IMR-90 (cell line): ENCODE data around the gene CNIH2. TPM values are rescaled to one million over a fixed set of nuclear protein-coding genes. Genes with fewer than 3 reads are reported as not detected.

Experiments used
- ATAC-seq: fragments of 200-7000 bp; cut with Tn5 transposase; 2 replicates; pipeline ENCODE4 v1.9.1; 2020; ENCODE audit warnings: low read depth, mild to moderate bottlenecking, moderate library complexity
- BruUV-seq: library from RNA; stranded (reverse); fragments of 400-500 nt; replicated peaks from 2 replicates; lab custom pipeline; 2021; lab: Mats Ljungman, UMichigan
- CTCF ChIA-PET: fragments of 300-600 bp; formaldehyde crosslinking; extraction: SDS; loops from one replicate; lab custom pipeline; 2021; ENCODE audit warnings: antibody characterized with exemption; lab: Yijun Ruan, JAX
- POLR2A ChIA-PET: fragments of 300-600 bp; sonication (Branson Sonifier 250); formaldehyde crosslinking; loops from one replicate; lab custom pipeline; 2022; ENCODE audit warnings: antibody characterized with exemption; ENCODE audit not compliant: unreplicated experiment; lab: Charles Lee
- DNase-seq: peaks from one replicate; pipeline ENCODE4 v3.0.0; 2013
- H2AFZ ChIP-seq: replicated peaks from 2 replicates; pipeline ENCODE3; 2013; ENCODE audit warnings: low read length, mild to moderate bottlenecking; ENCODE audit not compliant: poor library complexity
- H2AK5ac ChIP-seq: 2 replicates; pipeline ENCODE4 v1.6.1; 2013; ENCODE audit warnings: low read depth, low read length, inconsistent platforms
- H2AK9ac ChIP-seq: replicated peaks from 2 replicates; pipeline ENCODE3; 2013; ENCODE audit warnings: mild to moderate bottlenecking, low read depth, low read length, moderate library complexity; ENCODE audit not compliant: poor library complexity
- H2BK120ac ChIP-seq: 2 replicates; pipeline ENCODE4 v1.6.1; 2013; ENCODE audit warnings: low read depth, low read length, inconsistent platforms
- H2BK15ac ChIP-seq: 3 replicates; pipeline ENCODE4 v1.6.1; 2013; ENCODE audit warnings: low read depth, low read length, inconsistent platforms
- H2BK20ac ChIP-seq: 2 replicates; pipeline ENCODE4 v1.6.1; 2013; ENCODE audit warnings: low read depth, mild to moderate bottlenecking, inconsistent platforms, low read length, moderate library complexity
- H2BK5ac ChIP-seq: 2 replicates; pipeline ENCODE4 v1.6.1; 2013; ENCODE audit warnings: mild to moderate bottlenecking, low read depth, low read length, inconsistent platforms; ENCODE audit not compliant: poor library complexity, severe bottlenecking
- H3K14ac ChIP-seq: replicated peaks from 2 replicates; pipeline ENCODE4 v1.6.1; 2013; ENCODE audit warnings: low read depth, low read length, inconsistent platforms
- H3K18ac ChIP-seq: 2 replicates; pipeline ENCODE4 v1.6.1; 2013; ENCODE audit warnings: low read depth, low read length, control low read depth
- H3K23ac ChIP-seq: 2 replicates; pipeline ENCODE4 v1.6.1; 2013; ENCODE audit warnings: low read depth, low read length, inconsistent platforms
- H3K27ac ChIP-seq: 2 replicates; pipeline ENCODE4 v1.5.1; 2013; ENCODE audit warnings: mild to moderate bottlenecking, control low read depth, low read length; ENCODE audit not compliant: insufficient read depth
- H3K27me3 ChIP-seq: 2 replicates; pipeline ENCODE4 v1.6.1; 2013; ENCODE audit warnings: low read length; ENCODE audit not compliant: control insufficient read depth, insufficient read depth
- H3K36me3 ChIP-seq: 2 replicates; pipeline ENCODE4 v1.6.1; 2013; ENCODE audit warnings: low read length, mixed read lengths; ENCODE audit not compliant: control insufficient read depth, insufficient read depth
- H3K4ac ChIP-seq: 2 replicates; pipeline ENCODE4 v1.6.1; 2013; ENCODE audit warnings: low read depth, low read length, inconsistent platforms
- H3K4me1 ChIP-seq: 2 replicates; pipeline ENCODE4 v1.6.1; 2013; ENCODE audit warnings: low read length, mixed read lengths; ENCODE audit not compliant: control insufficient read depth, insufficient read depth
- H3K4me2 ChIP-seq: 2 replicates; pipeline ENCODE4 v1.6.1; 2013; ENCODE audit warnings: low read depth, mild to moderate bottlenecking, control low read depth, low read length, moderate library complexity
- H3K4me3 ChIP-seq: 2 replicates; pipeline ENCODE4 v1.5.1; 2013; ENCODE audit warnings: low read depth, mild to moderate bottlenecking, control low read depth, low read length, moderate library complexity; ENCODE audit not compliant: insufficient read depth
- H3K56ac ChIP-seq: 2 replicates; pipeline ENCODE4 v1.6.1; 2013; ENCODE audit warnings: low read length, inconsistent platforms; ENCODE audit not compliant: insufficient read depth; ENCODE audit errors: extremely low read depth
- H3K79me1 ChIP-seq, 2 experiments: 2 replicates each; pipeline ENCODE4 v1.6.1; 2013; ENCODE audit warnings: low read length in 2 of 2, inconsistent platforms in 1 of 2, low read depth in 1 of 2
- H3K9ac ChIP-seq: 2 replicates; pipeline ENCODE4 v1.6.1; 2013; ENCODE audit warnings: low read depth, low read length, control low read depth
- H3K9me1 ChIP-seq: 2 replicates; pipeline ENCODE4 v1.6.1; 2013; ENCODE audit warnings: low read length, inconsistent platforms; ENCODE audit not compliant: insufficient read depth
- H3K9me3 ChIP-seq: 2 replicates; pipeline ENCODE4 v1.6.1; 2013; ENCODE audit warnings: low read length; ENCODE audit not compliant: control insufficient read depth, insufficient read depth
- H4K20me1 ChIP-seq: 2 replicates; pipeline ENCODE4 v1.6.1; 2013; ENCODE audit warnings: low read length, inconsistent platforms; ENCODE audit not compliant: insufficient read depth
- H4K5ac ChIP-seq: 2 replicates; pipeline ENCODE4 v1.6.1; 2013; ENCODE audit warnings: mild to moderate bottlenecking, low read depth, low read length, control low read depth
- H4K8ac ChIP-seq, 2 experiments: 2 replicates each; pipeline ENCODE4 v1.6.1; 2013; ENCODE audit warnings: low read depth in 2 of 2, low read length in 2 of 2, control low read depth in 1 of 2, inconsistent platforms in 1 of 2
- H4K91ac ChIP-seq: 2 replicates; pipeline ENCODE4 v1.6.1; 2013; ENCODE audit warnings: low read depth, low read length, inconsistent platforms; ENCODE audit not compliant: insufficient read depth
- BHLHE40 ChIP-seq: fragments of 150-350 bp; IDR thresholded peaks from 2 replicates; pipeline ENCODE4 v1.6.1; 2016; ENCODE audit warnings: mild to moderate bottlenecking, low read depth, low read length
- CEBPB ChIP-seq: IDR thresholded peaks from 2 replicates; pipeline ENCODE4 v1.6.1; 2012; ENCODE audit warnings: low read depth, low read length, improper control_type of control experiment
- CTCF ChIP-seq: conservative IDR thresholded peaks from 2 replicates; pipeline ENCODE4 v1.5.1; 2012; ENCODE audit warnings: mild to moderate bottlenecking, low read depth, low read length, improper control_type of control experiment
- MAFK ChIP-seq: IDR thresholded peaks from 2 replicates; pipeline ENCODE4 v1.6.1; 2012; ENCODE audit warnings: low read depth, low read length, improper control_type of control experiment
- MAZ ChIP-seq: IDR thresholded peaks from 2 replicates; pipeline ENCODE4 v1.6.1; 2012; ENCODE audit warnings: low read depth, mild to moderate bottlenecking, low read length, improper control_type of control experiment, moderate library complexity, borderline replicate concordance
- MXI1 ChIP-seq: IDR thresholded peaks from 2 replicates; pipeline ENCODE4 v1.6.1; 2012; ENCODE audit warnings: low read depth, mild to moderate bottlenecking, low read length, moderate library complexity, borderline replicate concordance
- NFE2L2 ChIP-seq: fragments of 150-350 bp; IDR thresholded peaks from 2 replicates; pipeline ENCODE4 v1.6.1; 2016; ENCODE audit warnings: low read depth, mild to moderate bottlenecking, low read length
- POLR2A ChIP-seq: IDR thresholded peaks from 2 replicates; pipeline ENCODE4 v1.6.1; 2012; ENCODE audit warnings: mild to moderate bottlenecking, low read depth, low read length
- RAD21 ChIP-seq: IDR thresholded peaks from 2 replicates; pipeline ENCODE4 v1.6.1; 2012; ENCODE audit warnings: low read length, improper control_type of control experiment
- RFX5 ChIP-seq: IDR thresholded peaks from 2 replicates; pipeline ENCODE4 v1.8.0; 2012; ENCODE audit warnings: low read depth, mild to moderate bottlenecking, low read length, moderate library complexity
- SMC3 ChIP-seq: fragments of 150-350 bp; IDR thresholded peaks from 2 replicates; pipeline ENCODE4 v1.6.1; 2016; ENCODE audit warnings: low read depth, mild to moderate bottlenecking, antibody characterized with exemption, low read length, moderate library complexity
- USF2 ChIP-seq: fragments of 150-350 bp; IDR thresholded peaks from 2 replicates; pipeline ENCODE4 v1.6.1; 2017; ENCODE audit warnings: mild to moderate bottlenecking, antibody characterized with exemption, low read length, low read depth
- WGBS, 2 experiments: methylation state at CpG; one replicate each; pipeline versions ENCODE4 v1.1.5 to v1.1.7; 2013; ENCODE audit warnings: missing lambda C conversion rate in 2 of 2; ENCODE audit not compliant: insufficient read length in 1 of 2; ENCODE audit errors: extremely low coverage in 2 of 2; 5-methylcytosine and 5-hydroxymethylcytosine counted together
- dilution Hi-C: fragments of 300-500 bp; cut with HindIII; formaldehyde crosslinking; loops from one replicate; pipeline ENCODE4 v1.14.3; 2018; ENCODE audit warnings: low sequenced_read_pairs; ENCODE audit not compliant: unreplicated experiment
- in situ Hi-C: fragments of 300-500 bp; cut with MboI; formaldehyde crosslinking; loops from 3 replicates; pipeline ENCODE4 v1.14.3; 2019; ENCODE audit warnings: low sequenced_read_pairs, inconsistent platforms, mixed read lengths
- intact Hi-C: fragments of 100-400 bp; cut with micrococcal nuclease; formaldehyde crosslinking; loops from 2 replicates; pipeline ENCODE4 v1.10.0; 2022
- polyA plus RNA-seq, 3 experiments: library from polyadenylated mRNA; depleted of rRNA; stranded (reverse); fragments of >200 nt; gene quantifications; 2 replicates each; pipeline ENCODE4 v1.2.3, GENCODE V29; 2012; ENCODE audit warnings: low replicate concordance in 1 of 3
- total RNA-seq: library from RNA; depleted of rRNA; stranded (reverse); fragments of >200 nt; gene quantifications from 2 replicates; pipeline ENCODE4 v1.2.3, GENCODE V29; 2012

CNIH2 gene
- total and polyA plus RNA-seq, 2 of the 4 experiments (the other 2 are of a cell fraction), result 0.54 to 3.4 TPM

GRCh38 chr11:66282468-66283455 is 4.8 kb downstream of the CNIH2 start:
- no peak overlapping the region for H3K18ac ChIP-seq
- H3K79me1 ChIP-seq, result peaks cover 12 to 36% of the 10 kb centered on the region in 2 experiments; a peak in 3 of 4 replicates
- dilution Hi-C loops, result no loop called here
- H2BK20ac ChIP-seq, result no peak overlapping the region
- 2% methylated on average over 9 of the region's 35 CpGs; no CpG with 5 or more reads in 1 of the 2 experiments for WGBS, 2 experiments
- H2BK5ac ChIP-seq, result no peak overlapping the region
- peaks cover 38% of the 10 kb centered on the region for H4K20me1 ChIP-seq
- peak; percentile 80 for ATAC-seq
- H3K9me1 ChIP-seq, result peaks cover 12% of the 10 kb centered on the region
- H3K4me1 ChIP-seq, result peaks cover 7% of the 10 kb centered on the region
- ChIA-PET POLR2A (no interaction called here), CTCF (interaction anchor here (0.6 to 1.4 kb wide), 6 partner anchors 10 to 52 kb away, joined by 3 to 5 read pairs (median 3); partner anchors contain the start of gene RAB1B)
- H4K5ac ChIP-seq, result no peak overlapping the region
- no peak overlapping the region for H2BK15ac ChIP-seq
- no peak overlapping the region for H3K9ac ChIP-seq
- H3K23ac ChIP-seq, result no peak overlapping the region
- H3K4me2 ChIP-seq, result no peak overlapping the region
- peak; percentile 91 for DNase-seq
- H3K4me3 ChIP-seq, result no peak overlapping the region
- H4K8ac ChIP-seq, result no peak overlapping the region
- peak overlapping the region; percentile 28 for H2AFZ ChIP-seq
- H2BK120ac ChIP-seq, result no peak overlapping the region
- no peak overlapping the region for H3K14ac ChIP-seq
- in situ Hi-C loops, result no loop called here
- BruUV-seq, result no TSS peak
- no peak overlapping the region for H2AK5ac ChIP-seq
- peak overlapping the region; percentile 85 for H2AK9ac ChIP-seq
- no peak overlapping the region for H3K27ac ChIP-seq
- no peak overlapping the region for H4K91ac ChIP-seq
- intact Hi-C loops, result loop anchor here (1.0 kb wide), 1 partner anchor 54 kb away; the partner anchor contains the start of gene RIN1
- peak; percentile 57; the same call in 1 of the 2 replicates for TF ChIP-seq BHLHE40
- TF ChIP-seq POLR2A, result 0 out of 2 replicates have a peak, but pooled peaks have one; percentile 42
- peak; percentile 99 for TF ChIP-seq MXI1
- no peak for TF ChIP-seq MAFK
- TF ChIP-seq SMC3, result peak; percentile 72
- TF ChIP-seq RAD21, result peak; percentile 61
- TF ChIP-seq CEBPB, result no peak
- peak; percentile 96 for TF ChIP-seq CTCF
- 0 out of 2 replicates have a peak, but pooled peaks have one; percentile 10 for TF ChIP-seq NFE2L2
- TF ChIP-seq RFX5, result peak; percentile 51; the same call in 1 of the 2 replicates
- TF ChIP-seq USF2, result no peak; the same call in 1 of the 2 replicates
- TF ChIP-seq MAZ, result peak; percentile 49; the same call in 1 of the 2 replicates
- H3K56ac ChIP-seq, result no peak overlapping the region
- no peak overlapping the region for H3K4ac ChIP-seq
- no peaks in the 10 kb centered on the region for H3K9me3 ChIP-seq
- H3K36me3 ChIP-seq, result peaks cover 16% of the 10 kb centered on the region; the same call in 1 of the 2 replicates
- H3K27me3 ChIP-seq, result no peaks in the 10 kb centered on the region; the same call in 1 of the 2 replicates
